GM23338 (cell line): ENCODE measurements around the gene TLCD5. TPM values are rescaled to one million over a fixed set of nuclear protein-coding genes. Genes with fewer than 3 reads are reported as not detected.

Experiments used
- ATAC-seq: fragments of 200-7000 bp; cut with Tn5 transposase; 3 replicates; pipeline ENCODE4 v1.9.1; 2020
- DNase-seq: peaks from one replicate; pipeline ENCODE4 v3.0.0-alpha.2; 2015; ENCODE audit warnings: low spot score
- H2AFZ ChIP-seq: fragments of 200-600 bp; sonication (generic); 2 replicates; pipeline ENCODE4 v1.8.0; 2016; ENCODE audit warnings: antibody characterized with exemption, mild to moderate bottlenecking, moderate library complexity
- H3F3A ChIP-seq: fragments of 200-600 bp; sonication (generic); replicated peaks from 2 replicates; pipeline ENCODE4 v1.8.0; 2017; ENCODE audit warnings: antibody characterized with exemption, mixed run types, low read depth
- H3K27ac ChIP-seq: fragments of 200-600 bp; sonication (generic); 2 replicates; pipeline ENCODE4 v1.6.1; 2016; ENCODE audit warnings: low read depth
- H3K27me3 ChIP-seq: fragments of 200-600 bp; sonication (generic); 2 replicates; pipeline ENCODE4 v1.8.0; 2016; ENCODE audit warnings: mild to moderate bottlenecking, mixed run types, moderate library complexity; ENCODE audit not compliant: insufficient read depth
- H3K36me3 ChIP-seq: fragments of 200-600 bp; sonication (generic); 2 replicates; pipeline ENCODE4 v1.8.0; 2016; ENCODE audit warnings: mild to moderate bottlenecking; ENCODE audit not compliant: insufficient read depth
- H3K4me1 ChIP-seq: fragments of 200-600 bp; sonication (generic); 2 replicates; pipeline ENCODE4 v1.8.0; 2016; ENCODE audit warnings: mild to moderate bottlenecking, moderate library complexity; ENCODE audit not compliant: insufficient read depth
- H3K4me2 ChIP-seq: fragments of 200-600 bp; sonication (generic); 2 replicates; pipeline ENCODE4 v1.7.1; 2017; ENCODE audit warnings: mixed run types
- H3K4me3 ChIP-seq: fragments of 200-600 bp; sonication (generic); 2 replicates; pipeline ENCODE4 v1.6.1; 2016; ENCODE audit warnings: mixed run types
- H3K79me2 ChIP-seq: fragments of 200-600 bp; sonication (generic); replicated peaks from 2 replicates; pipeline ENCODE4 v1.8.0; 2017; ENCODE audit warnings: mild to moderate bottlenecking; ENCODE audit not compliant: insufficient read depth
- H3K9me2 ChIP-seq: fragments of 200-600 bp; sonication (generic); 2 replicates; pipeline ENCODE4 v1.8.0; 2017; ENCODE audit not compliant: insufficient read depth
- H4K20me1 ChIP-seq: fragments of 200-600 bp; sonication (generic); replicated peaks from 2 replicates; pipeline ENCODE4 v1.8.0; 2017; ENCODE audit warnings: mild to moderate bottlenecking; ENCODE audit not compliant: insufficient read depth
- H3K27ac Mint-ChIP-seq: 2 replicates; pipeline ENCODE4 v1.8.0; 2020; ENCODE audit warnings: inconsistent platforms, mild to moderate bottlenecking, moderate library complexity, mixed read lengths
- H3K27me3 Mint-ChIP-seq: 3 replicates; pipeline ENCODE4 v1.8.0; 2022; ENCODE audit warnings: low read depth, mild to moderate bottlenecking, moderate library complexity, mixed read lengths, inconsistent platforms; ENCODE audit not compliant: insufficient read depth, poor library complexity
- H3K36me3 Mint-ChIP-seq: 3 replicates; pipeline ENCODE4 v1.8.0; 2021; ENCODE audit warnings: low read depth, mild to moderate bottlenecking, inconsistent platforms, moderate library complexity, mixed read lengths
- H3K4me1 Mint-ChIP-seq: 3 replicates; pipeline ENCODE4 v1.8.0; 2020; ENCODE audit warnings: mild to moderate bottlenecking, inconsistent platforms, mixed read lengths
- H3K4me3 Mint-ChIP-seq: 3 replicates; pipeline ENCODE4 v1.8.0; 2021; ENCODE audit warnings: moderate library complexity, mild to moderate bottlenecking, inconsistent platforms, mixed read lengths
- H3K9me3 Mint-ChIP-seq: 3 replicates; pipeline ENCODE4 v1.8.0; 2020; ENCODE audit warnings: moderate library complexity, mild to moderate bottlenecking, inconsistent platforms, mixed read lengths
- ETS1 ChIP-seq: IDR thresholded peaks from 2 replicates; pipeline ENCODE4 v1.6.1; 2016; ENCODE audit warnings: antibody characterized with exemption
- NANOG ChIP-seq: IDR thresholded peaks from 2 replicates; pipeline ENCODE4 v1.6.1; 2016; ENCODE audit warnings: antibody characterized with exemption, borderline replicate concordance
- REST ChIP-seq: IDR thresholded peaks from one replicate; pipeline ENCODE4 v1.6.1; 2018; ENCODE audit warnings: antibody characterized with exemption; ENCODE audit not compliant: unreplicated experiment
- STAT1 ChIP-seq: IDR thresholded peaks from one replicate; pipeline ENCODE4 v1.6.1; 2016; ENCODE audit warnings: antibody characterized with exemption; ENCODE audit not compliant: unreplicated experiment
- ZNF114 ChIP-seq: fragments of 250-450 bp; sonication (Bioruptor Pico); IDR thresholded peaks from 2 replicates; pipeline ENCODE4 v1.5.0; 2020; ENCODE audit warnings: mild to moderate bottlenecking, moderate library complexity
- ZNF462 ChIP-seq: fragments of 250-450 bp; sonication (Bioruptor Pico); IDR thresholded peaks from 2 replicates; pipeline ENCODE4 v1.5.0; 2020; ENCODE audit warnings: mild to moderate bottlenecking, moderate library complexity
- polyA plus RNA-seq: library from polyadenylated mRNA; unstranded; fragments of >200 nt; fragmentation: Nextera tagmentation; extraction: Ambion mirVana; gene quantifications from 2 replicates; pipeline ENCODE4 v1.2.1, GENCODE V29; 2016
- total RNA-seq: library from RNA; depleted of rRNA; stranded (reverse); fragments of >200 nt; shearing (Covaris generic); gene quantifications from 2 replicates; pipeline ENCODE4 v1.2.3, GENCODE V29; 2014

The TLCD5 gene
- total and polyA plus RNA-seq, 2 experiments from 2014 or later, result 5.2 to 10.0 TPM

GRCh38 chr11:120281143-120281795 lies 43.8 kb upstream of the TLCD5 start:
- TF ChIP-seq REST, result no peak
- TF ChIP-seq NANOG, result no peak
- DNase-seq, result no peak
- peak; percentile 28 for ATAC-seq
- H3K36me3 ChIP-seq, result no peaks in the 10 kb centered on the region
- Mint-ChIP-seq H3K27me3 (peaks cover 9% of the 10 kb centered on the region), H3K4me1 (peaks cover 6% of the 10 kb centered on the region), H3K27ac (no peak overlapping the region), H3K9me3 (no peaks in the 10 kb centered on the region; the same call in 2 of the 3 replicates), H3K4me3 (no peak overlapping the region; the same call in 2 of the 3 replicates), H3K36me3 (no peaks in the 10 kb centered on the region)
- H3K79me2 ChIP-seq, result no peaks in the 10 kb centered on the region
- H3K4me2 ChIP-seq, result no peak overlapping the region; the same call in 1 of the 2 replicates
- no peak overlapping the region for H3K27ac ChIP-seq
- no peaks in the 10 kb centered on the region for H3K27me3 ChIP-seq
- no peak overlapping the region for H3K4me3 ChIP-seq
- H3K9me2 ChIP-seq, result no peaks in the 10 kb centered on the region
- no peaks in the 10 kb centered on the region for H4K20me1 ChIP-seq
- H3K4me1 ChIP-seq, result peaks cover 7% of the 10 kb centered on the region
- H2AFZ ChIP-seq, result peak overlapping the region; percentile 43; the same call in 1 of the 2 replicates
- H3F3A ChIP-seq, result no peaks in the 10 kb centered on the region

GRCh38 chr11:120283124-120283523 lies 42.0 kb upstream of the TLCD5 start:
- Histone ChIP-seq H3K9me2 (no peaks in the 10 kb centered on the region), H3K4me1 (peaks cover 7% of the 10 kb centered on the region), H2AFZ (no peak overlapping the region), H3F3A (no peaks in the 10 kb centered on the region), H3K79me2 (no peaks in the 10 kb centered on the region), H3K4me3 (no peak overlapping the region), H3K36me3 (no peaks in the 10 kb centered on the region), H3K4me2 (no peak overlapping the region), H3K27ac (no peak overlapping the region), H4K20me1 (no peaks in the 10 kb centered on the region), H3K27me3 (no peaks in the 10 kb centered on the region)
- Mint-ChIP-seq H3K4me1 (peaks cover 6% of the 10 kb centered on the region), H3K4me3 (no peak overlapping the region), H3K9me3 (no peaks in the 10 kb centered on the region; the same call in 2 of the 3 replicates), H3K27me3 (peaks cover 9% of the 10 kb centered on the region), H3K27ac (no peak overlapping the region), H3K36me3 (no peaks in the 10 kb centered on the region)
- no peak for DNase-seq
- TF ChIP-seq STAT1 (no peak), ETS1 (no peak), ZNF114 (no peak), ZNF462 (no peak)
- ATAC-seq, result no peak
